ENCODE data around the gene FBL. TPM values are rescaled to one million over a fixed set of nuclear protein-coding genes. Genes with fewer than 3 reads are reported as not detected.

FBL gene
- total RNA-seq, 1 experiment from 2014 or later, result 191 TPM

DNA sequence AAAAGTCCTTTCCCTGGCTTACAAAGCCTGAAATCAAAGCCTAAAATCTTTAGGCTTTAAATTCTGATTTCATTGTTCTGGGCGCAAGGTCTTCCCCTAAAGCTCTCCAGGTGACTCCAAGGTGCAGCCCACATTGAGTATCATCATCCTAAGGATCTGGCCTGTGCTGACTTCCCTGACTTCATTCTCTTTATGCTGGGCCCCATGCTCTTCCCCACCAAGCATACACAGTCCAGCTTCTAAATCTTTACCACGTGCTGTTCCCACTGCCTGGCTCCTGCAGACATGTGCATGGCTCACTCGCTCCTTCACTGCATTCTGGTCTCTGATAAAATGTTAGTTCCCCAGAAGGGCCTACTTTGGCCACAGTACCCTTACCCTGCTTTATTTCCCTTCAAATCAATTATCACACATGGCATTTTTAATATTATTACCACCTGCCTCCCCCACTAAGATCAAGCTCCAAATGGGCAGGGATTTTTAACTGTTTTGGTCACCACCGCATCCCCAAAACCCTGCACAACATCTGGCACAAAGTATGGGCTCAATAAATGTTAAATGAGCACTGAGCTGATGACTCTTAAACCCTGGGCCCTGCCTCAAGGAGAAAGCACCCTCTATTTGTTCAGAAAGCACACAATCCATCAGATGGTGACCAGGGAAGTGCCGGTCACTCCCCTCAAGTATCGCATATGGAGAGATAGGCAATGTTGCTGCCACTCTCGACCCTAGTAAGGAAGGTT, 3.3 kb downstream of the FBL start:
- DNase-seq (ENCODE audit: low read depth), result no peak

DNA sequence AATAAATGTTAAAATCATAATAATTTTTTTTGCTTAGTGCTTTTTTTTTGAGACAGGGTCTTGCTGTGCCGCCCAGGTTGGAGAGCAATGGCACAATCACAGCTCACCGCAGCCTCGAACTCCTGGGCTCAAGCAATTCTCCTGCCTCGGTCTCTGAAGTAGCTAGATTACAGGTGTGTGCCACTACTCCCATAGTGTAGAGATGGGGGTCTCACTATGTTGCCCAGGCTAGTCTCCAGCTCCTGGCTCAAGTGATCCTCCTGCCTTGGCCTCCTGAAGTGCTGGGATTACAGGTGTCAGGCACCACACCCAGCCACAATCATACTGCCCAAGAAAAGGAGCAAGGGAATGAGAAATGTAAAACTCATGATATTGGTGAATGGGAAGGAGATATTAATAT, 5.1 kb downstream of the FBL start:
- DNase-seq (ENCODE audit: low read depth), result no peak

DNA sequence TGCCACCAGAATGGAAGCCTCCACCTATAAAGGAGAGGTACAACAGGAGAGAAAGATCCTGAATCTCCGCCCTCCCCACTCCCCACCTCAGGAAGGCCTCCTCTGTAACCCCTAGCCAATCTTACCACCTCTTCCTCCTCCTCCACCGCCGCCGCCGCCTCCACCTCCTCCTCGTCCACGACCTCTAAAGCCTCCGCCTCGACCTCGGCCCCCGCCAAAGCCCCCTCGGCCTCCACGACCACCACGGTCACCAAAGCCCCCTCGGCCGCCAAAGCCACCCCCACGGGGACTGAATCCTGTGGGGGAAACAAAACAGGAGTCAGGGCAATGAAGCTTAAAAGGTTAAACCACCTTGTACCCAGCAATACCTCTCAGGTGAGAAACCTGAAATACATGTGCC, 5.7 kb downstream of the FBL start:
- DNase-seq (ENCODE audit: low read depth), result no peak

DNA sequence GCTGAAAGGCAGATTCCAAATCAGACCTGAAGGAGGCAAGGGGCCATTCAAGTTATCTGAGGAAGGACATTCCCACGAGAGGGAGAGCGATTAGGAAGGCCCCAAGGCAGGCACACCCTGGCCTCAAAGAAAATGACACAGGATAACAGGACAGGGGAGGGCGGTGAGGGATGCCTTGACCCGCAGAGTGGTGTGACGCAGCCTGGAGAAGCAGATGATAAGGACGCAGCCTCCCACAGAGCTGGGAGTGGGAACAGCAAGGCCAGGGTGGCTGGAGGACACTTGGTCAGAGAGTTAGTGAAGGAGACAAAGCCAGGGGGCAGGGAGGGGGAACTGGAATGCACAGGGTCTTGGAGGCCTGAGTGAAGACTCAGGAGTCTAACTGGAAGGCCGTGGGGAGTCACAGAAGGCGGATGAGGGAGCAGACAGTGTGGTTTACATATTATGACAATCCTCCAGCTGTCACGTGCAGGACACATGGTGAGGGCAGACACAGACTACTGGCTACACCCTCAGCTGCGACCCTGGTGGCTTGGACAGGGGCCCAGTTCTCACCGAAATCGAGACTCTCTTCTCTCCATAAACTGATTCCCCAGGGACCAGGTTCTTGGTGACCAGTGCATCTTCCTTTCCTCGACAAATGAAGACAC, 6.4 kb downstream of the FBL start:
- DNase-seq (ENCODE audit: low read depth), result no peak

DNA sequence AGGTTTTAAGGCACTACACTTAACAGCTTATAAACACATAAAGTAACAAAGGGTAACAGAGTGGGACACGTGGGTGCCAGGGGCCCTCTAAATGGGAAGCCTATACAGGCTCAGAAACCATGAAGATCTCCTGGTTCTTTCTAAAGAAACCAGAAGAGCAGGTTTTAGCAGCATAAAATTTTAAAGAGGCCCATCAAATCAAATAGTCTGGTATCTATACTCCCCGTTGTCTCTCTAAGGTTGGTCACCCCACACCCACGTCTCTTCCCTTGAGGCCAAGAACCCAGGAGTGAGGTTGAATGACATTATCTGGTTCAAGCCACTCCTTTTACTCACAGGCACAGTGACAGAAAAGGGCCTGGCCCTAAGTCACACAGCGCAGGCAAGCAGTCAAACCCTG, 7.6 kb downstream of the FBL start:
- DNase-seq (ENCODE audit: low read depth), result no peak

DNA sequence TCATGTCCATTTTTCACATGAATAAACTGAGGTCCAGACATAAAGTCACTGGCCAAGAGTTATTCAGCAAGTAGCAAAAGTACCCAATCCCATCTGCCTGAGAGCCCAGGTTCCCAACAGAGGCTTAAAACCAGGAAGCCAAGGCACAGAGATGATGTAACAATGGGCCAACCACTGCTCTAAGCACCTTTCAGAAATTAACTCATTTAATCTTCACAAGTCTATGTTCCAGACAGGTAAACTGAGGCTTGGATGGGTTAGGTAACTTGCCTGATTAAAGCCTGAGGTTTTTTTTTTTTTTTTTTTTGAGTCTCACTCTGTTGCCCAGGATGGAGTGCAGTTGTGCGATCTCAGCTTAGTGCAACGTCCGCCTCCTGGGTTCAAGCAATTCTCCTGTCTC, 8.2 kb downstream of the FBL start:
- DNase-seq (ENCODE audit: low read depth), result no peak

DNA sequence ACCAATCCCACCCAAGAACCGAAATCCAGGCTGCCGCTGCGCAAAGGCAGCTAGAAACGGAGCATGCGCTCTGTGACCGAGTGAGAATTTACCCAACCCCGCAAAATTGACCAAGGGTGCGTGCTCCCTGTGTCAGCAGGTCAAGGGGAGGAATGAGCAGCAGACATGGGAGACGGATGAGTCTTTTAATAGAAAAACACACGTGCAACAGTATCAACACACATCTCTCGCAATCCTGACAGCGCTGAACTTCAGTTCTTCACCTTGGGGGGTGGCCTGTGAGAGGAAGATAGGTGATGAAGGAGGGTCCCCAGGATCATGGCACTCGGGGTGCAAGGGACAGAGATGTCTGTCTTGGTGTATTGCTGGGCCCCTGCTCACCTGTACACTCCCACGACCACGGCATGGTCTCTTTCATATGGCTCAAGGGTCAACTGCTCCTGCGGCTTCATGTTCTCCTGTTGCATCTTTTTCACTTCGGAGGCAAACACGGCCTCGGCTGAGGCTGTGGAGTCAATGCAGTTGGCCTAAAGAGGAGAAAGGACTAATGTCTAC, 11.8 kb downstream of the FBL start:
- no peak for DNase-seq (ENCODE audit: low read depth)

DNA sequence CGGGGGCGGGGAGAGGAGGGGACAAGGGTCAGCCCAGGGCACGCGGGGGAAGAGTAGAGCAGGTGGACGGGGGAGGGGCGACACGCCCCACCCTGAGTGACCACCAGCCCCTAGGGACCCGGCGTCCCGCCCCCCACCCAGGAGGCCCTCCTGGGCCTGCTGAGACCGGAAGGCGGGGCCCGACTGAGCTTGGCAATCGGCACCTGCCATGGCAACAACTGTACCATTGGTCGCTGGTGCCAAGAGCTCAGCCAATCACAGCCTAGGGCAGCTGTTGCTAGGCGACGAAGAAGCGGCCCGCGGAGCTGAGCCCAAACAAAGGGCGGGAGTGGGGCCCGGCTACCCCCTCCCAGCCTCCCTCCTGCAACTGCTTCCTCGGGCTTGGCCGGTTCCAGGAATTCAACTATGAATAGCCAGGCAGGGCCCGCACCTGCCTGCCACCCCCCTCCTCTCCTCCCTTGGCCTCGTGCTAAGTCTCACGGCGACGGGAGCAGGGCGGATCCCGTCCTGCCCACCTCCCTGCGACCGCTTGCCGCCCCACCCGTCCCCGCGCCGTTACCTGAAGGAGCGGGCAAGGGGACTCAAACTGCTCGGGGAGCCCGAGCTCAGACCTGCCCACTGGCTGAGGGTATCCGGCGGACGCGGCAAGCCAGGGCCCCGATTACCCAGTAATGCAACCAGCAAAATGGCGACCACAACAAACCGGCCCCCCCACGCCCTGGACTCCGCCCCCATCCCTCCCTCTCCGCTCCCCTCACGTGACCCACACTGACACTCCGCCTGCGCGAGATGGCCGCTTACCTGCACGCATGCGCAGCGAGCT, 12.5 kb downstream of the FBL start, which contains the start of gene DYRK1B:
DYRK1B (minus strand) TSS at position 699 of the 823 bp plus-strand sequence. CDS start 2,295 bp downstream, outside the sequence.
- peak; percentile 94 for DNase-seq (ENCODE audit: low read depth)

DNA sequence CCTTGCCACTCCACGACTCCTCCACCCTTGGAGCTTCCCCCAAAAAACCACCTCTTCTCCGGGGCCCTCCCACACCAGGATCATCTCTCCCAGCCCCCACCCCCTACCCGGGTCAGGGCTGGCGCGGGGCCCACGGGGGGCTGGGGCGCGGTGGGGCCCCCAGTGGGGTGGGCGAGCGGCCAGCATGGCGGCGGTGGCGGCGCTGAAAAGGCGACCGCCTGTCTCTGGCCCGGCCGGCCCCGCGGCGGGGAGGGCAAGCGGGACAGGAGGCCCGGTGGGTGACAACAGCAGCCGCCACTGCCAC, 13.1 kb downstream of the FBL start:
- no peak for DNase-seq (ENCODE audit: low read depth)

DNA sequence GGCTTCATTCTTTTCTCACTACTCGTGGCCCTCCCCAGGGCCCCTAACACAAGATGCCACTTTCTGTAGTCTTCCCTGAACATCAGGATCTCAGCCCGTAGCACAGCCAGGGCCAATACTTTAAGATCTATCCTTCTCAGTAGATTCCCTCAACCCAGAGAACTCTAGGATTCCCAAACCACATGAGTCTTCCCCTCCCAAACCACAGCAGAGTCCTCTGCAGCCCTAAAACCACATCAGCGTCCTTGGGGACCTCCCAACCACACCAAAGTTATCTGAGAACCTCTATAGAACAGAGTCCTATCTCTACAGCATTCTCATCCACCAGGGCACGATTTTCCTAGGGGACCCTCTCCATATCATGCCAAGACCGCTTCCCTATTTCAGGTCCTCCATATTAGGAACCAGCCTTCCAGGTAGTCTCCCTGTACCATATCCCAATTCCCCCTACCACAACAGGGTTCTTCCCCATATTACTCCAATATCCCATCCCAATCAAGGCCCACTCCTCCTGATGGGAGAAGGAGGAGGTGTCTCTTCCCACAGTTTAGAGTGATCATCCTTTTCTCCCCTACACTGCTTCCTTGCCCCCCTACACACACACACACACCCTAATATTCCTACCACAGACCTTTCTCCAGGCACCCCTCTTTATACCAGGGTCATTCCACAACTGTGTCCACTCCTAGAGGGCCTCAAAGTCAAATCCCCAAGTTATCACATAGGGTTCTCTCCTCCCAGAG, 13.7 kb downstream of the FBL start:
- no peak for DNase-seq (ENCODE audit: low read depth)

DNA sequence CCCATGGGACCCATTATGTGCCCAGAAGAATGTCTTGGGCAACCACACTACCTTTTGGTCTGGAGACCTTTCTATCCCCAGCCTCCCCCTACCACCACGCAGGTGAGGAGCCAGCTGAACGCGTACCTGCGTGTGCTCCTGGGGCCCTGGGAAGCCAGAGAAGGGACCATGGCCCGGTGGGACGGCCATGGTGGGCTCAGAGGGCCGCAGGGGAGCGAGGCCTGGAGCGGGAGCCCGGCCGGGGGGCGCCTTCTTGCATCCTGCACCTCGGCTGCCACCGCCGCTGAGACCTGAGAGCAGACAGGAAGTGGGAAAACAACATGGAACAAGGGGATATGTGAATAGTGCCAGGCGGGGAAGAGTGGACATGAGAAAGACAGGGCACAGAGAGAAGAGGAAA, 14.5 kb downstream of the FBL start:
- no peak for DNase-seq (ENCODE audit: low read depth)

DNA sequence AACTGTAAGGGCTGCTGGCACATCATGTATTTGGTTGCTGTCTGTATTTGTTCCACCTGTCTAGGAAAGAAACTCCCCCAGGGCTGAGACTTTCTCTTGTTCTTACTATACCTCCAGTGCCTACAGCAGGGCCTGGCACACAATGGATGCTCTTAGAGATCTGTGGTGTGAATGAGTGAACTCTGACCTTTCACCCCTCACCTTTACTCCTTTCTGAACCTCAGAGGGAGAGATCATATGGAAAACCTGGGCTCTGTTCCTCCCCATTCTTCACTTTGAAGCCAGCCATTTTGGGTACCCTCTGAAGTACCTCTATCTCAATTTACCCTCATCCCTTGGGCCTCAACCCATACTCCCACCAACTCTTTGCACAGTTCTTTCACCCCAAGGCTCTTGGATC, 15.3 kb downstream of the FBL start:
- DNase-seq (ENCODE audit: low read depth), result no peak

DNA sequence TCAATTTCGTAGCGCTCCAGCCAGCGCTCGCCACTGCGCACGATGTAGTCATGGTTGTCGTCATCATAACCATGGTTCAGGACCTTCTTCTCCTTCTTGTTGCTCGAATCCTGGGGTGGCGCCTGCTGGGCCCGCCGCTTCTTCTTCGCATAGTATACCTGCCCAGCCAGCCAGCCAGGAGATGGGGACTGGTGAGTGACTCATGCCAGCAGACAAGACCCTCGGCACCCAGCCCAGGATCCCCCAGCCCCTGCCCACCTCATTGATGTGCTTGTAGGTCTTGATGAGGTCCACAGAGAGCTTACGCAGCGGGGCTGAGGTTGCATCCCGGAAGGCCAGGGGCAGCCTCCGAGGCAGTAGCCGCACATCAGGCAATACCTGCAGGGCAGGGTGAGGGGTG, 15.8 kb downstream of the FBL start:
- DNase-seq (ENCODE audit: low read depth), result no peak

DNA sequence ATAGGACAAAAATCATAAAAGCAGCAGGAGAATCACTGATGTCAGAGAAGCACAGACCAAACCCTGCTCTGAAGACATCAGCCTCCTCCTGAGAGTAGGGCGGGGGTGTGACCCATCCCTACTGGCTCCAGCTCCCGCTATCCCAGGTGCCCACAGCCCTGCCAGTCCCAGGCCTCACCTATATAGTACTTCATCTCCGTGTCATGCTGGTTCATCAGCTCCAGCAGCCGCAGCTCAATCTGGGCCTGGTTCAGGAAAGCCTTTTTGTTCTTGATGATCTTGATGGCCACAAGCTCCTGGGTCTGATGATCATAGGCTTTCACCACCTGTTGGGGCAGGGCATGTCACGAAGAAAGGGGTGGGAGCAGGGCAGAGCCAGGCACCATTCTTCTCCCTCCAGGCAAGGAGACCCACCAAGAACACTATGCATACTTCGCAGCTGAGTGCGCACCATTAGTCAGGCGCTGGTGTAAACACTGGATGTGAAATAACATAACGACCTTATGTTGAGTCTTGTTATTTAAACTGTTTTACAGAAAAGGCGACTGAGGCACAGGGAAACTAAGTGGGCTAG, 16.4 kb downstream of the FBL start:
- no peak for DNase-seq (ENCODE audit: low read depth)

DNA sequence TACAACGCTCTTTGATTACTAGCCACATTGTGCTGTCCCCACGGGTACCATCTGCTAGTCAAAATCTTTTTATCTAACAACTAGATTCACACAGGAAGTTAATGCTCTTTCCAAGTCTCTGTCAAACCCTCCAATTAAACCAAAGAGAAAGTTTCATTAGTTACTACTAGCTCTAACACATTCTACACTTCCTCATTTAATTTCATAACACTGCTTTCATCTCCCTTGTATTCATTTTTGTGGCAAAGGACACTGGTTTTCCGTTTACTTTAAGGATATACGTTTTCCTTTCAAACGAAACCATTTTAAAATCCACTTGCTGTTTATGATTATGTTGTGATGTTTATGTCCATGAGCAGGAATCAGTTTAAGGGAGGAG, 17.5 kb downstream of the FBL start:
- DNase-seq (ENCODE audit: low read depth), result no peak

DNA sequence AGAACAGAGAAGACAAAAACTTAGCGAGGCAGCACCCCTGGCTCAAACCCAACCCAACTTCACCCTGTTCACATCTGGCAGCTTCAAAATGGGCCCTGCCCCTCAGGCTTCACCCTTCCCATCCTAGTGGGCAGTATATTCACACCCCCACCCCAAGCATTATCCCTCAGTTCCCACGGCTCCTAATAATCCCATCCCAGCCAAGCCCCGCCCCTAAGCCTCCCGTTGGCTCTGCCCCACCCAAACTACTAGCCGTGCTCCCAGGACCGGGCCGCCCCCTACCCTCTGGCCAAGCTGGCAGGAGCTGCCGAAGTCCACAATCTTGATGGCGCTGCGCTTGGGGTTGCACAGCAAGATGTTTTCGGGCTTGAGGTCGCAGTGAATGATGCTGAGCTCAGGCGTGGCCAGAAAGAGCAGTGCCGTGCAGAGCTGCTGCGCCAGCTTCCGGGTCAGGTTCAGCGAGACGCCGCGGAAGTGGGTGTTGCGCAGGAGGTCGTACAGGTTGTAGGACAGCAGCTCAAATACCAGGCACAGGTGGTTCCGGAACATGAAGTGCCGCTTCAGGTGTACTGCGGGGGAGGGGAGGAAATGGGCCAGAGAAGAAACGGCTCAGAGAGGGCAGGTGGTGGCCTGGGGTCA, 18.0 kb downstream of the FBL start:
- no peak for DNase-seq (ENCODE audit: low read depth)

DNA sequence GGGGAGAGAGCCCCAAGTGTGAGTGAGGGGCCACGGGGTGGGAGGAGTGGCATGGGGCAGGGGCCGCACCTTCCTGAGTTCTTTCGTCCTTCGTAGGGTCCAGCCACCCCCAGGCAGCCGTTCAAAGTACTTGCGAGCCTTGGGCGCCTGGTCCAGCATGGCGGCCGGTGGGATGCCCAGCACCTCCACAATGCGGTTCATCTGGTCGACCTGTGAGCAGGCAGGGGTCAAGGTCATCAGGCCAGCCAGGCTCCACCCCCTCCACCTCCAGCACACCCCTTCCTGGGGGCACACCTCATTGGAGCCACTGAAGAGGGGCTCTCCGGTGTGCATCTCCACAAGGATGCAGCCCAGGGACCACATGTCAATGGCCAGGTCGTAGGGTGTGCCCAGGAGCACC, 19.0 kb downstream of the FBL start:
- no peak for DNase-seq (ENCODE audit: low read depth)

DNA sequence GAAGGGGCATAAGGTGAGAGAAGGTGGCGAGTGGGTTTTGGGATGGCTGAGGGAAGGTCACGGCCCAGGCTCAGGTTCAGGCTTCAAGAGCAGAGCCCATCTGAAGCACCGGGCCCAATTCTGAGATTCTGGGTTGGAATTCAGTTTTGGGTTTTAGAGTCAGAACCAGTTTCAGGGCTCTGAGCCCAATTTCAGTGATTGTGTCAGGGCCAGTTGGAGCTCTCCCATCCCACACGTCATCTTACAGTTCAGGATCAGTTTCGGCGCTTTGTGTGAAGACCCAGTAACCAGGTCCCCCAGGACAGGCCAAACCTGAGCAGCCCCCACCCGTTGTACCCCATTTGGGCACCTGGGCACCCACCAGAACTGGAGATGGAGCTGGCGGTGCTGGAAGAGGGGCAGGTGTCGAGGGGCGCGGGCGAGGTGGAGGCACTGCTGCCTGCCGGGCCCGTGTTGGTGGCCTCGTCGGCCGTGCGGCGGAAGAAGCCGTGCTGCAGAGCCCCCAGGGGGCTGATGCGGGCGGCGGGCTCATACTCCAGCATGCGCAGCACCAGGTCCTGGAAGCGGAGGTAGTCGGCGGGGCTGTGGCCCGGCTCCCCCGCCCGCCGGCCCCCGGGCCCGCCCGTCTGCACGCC, 19.8 kb downstream of the FBL start:
- DNase-seq (ENCODE audit: low read depth), result no peak

DNA sequence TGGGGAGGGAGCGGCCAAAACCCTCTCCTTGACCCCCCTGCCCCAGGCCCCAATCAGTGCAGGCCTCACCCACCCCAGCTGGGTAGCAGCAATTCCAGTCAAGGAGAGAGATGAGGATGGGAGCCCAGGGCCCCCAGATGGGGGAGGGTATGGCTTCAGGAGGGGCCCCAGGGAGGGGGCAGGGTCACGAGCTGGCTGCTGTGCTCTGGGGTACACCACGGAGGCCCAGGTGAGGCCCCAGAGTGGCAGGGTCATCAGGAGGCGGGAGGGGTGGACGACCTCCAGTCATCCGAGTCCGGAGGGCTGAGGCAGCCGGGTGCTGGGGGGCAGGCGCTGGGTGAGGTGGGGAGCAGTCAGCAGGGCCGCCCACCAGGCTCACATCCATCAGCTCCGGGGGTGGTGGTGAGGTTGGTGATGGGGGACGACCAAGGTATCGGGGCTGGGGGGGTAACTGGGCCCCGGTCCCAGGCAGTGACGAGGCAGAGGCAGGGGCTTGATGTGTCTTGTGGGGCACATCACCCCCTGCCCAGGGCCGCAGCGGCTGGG, 20.6 kb downstream of the FBL start:
- no peak for DNase-seq (ENCODE audit: low read depth)

DNA sequence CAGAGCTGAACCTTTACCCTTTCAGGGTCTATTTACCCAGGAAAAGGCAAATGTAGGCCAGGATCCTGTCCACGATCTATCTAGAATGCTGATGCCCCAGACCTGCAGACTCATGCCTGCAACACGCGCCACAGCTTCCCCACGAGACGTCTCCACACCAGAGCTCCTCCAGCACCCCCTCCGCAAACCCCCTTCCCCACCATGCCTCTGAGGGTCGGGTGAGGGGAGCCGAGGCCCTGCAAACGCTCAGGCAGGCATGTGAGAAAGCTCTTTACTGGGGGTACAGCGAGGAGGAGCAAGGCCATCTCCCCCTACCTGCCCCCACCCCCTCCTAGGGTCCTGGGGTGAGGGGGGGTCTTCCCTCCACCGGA, 21.1 kb downstream of the FBL start:
- no peak for DNase-seq (ENCODE audit: low read depth)

All from M059J (cell line).